H1 (cell line): Measurements from ENCODE around the gene TEX264. TPM values are rescaled to one million over a fixed set of nuclear protein-coding genes. Genes with fewer than 3 reads are reported as not detected.

ENCODE experiments used
- CHD7 ChIP-seq: fragments of 300-600 bp; sonication (generic); IDR thresholded peaks from 2 replicates; pipeline ENCODE4 v1.7.1; 2012; ENCODE audit warnings: low read length, moderate library complexity, mild to moderate bottlenecking, inconsistent platforms; ENCODE audit not compliant: insufficient replicate concordance
- KDM4A ChIP-seq: IDR thresholded peaks from one replicate; pipeline ENCODE4 v1.7.1; 2012; ENCODE audit warnings: low read depth, mild to moderate bottlenecking, moderate library complexity, low read length, inconsistent platforms; ENCODE audit not compliant: severe bottlenecking
- NRF1 ChIP-seq: IDR thresholded peaks from 2 replicates; pipeline ENCODE4 v1.6.1; 2011; ENCODE audit warnings: mild to moderate bottlenecking, low read depth, low read length, improper control_type of control experiment
- polyA plus RNA-seq, 7 experiments: library from polyadenylated mRNA; depleted of rRNA in 3 of 7; stranded (reverse) in 5 of 7; unstranded in 2 of 7; fragments of >200 nt in 5 of 7; fragments of 200-250 nt in 2 of 7; gene quantifications; 1 replicate in 5 of 7; 2 replicates in 1 of 7; 4 replicates in 1 of 7; pipeline versions ENCODE4 v1.2.1 to v1.2.3, GENCODE V29; 2011 to 2013; ENCODE audit warnings: missing spikeins in 2 of 7, mixed read lengths in 2 of 7
- total RNA-seq: library from RNA; stranded (reverse); fragmentation: NEBNext Ultra II Directional; extraction: Animal tissue kit (Norgen Biotek cat#: 25700); gene quantifications from 2 replicates; pipeline ENCODE4 v1.2.1, GENCODE V29; 2021

The TEX264 gene
- total and polyA plus RNA-seq, 2 of the 8 experiments (the other 6 are each of a cell fraction or from before 2014, with no cell fraction given), result 11.2 to 35.6 TPM

- no peak for TF ChIP-seq CHD7
- TF ChIP-seq NRF1, result no peak
- no peak for TF ChIP-seq KDM4A
- TF ChIP-seq, all 59 proteins: peak for 0
Measured at GRCh38 chr3:51692980-51693395, 21.9 kb downstream of the TEX264 start (continued).
